GM19328 (cell line): Measurements from ENCODE around the gene PI16.

ENCODE experiments used
- ATAC-seq: cut with Tn5 transposase; IDR thresholded peaks from one replicate; pipeline ENCODE4 v1.9.1; 2021; ENCODE audit warnings: mild to moderate bottlenecking, moderate library complexity; ENCODE audit not compliant: unreplicated experiment

PI16 gene

DNA sequence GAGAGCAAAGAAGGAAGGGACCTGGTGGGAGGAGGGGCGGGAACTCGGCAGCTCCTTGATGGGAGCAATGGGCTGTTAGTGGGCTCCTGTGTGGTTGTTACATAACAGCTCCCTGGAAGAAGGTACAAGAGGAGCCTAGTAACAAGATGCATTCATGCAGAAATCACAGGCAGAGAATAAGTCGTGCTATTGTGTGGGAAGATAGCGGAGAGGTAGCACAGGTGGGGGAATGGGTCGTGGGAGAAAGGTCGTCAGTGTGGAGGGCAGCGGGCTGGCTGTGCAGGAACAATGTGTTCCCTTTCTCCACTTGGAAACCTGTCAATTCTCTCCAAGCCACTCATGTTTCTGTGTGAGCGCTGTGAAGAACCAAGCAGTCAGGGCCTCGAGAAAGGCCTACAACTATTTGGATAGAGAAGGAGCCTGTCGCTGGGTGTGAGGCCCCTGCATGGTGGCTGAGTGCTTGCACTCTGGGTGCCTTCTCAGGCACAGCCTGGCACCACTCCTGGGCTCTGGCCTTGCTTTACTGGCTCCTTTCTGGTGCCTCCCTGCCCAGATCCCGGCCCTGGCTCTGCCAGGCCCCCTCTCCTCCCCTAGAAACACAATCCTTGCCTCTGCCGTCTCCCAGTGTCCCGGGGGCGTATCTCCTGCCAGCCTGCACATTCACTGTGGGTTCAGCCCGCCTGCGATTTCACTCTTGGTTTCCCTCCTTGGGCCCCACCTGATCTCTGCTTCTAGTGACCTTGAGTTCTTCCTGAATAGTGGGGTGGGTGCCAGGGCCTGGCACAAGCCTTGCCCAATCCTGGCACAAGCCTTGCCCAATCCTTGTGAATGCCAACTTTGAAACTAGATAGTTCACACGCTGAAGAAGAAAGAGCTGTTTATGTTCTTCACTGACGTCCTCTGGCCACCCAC, 43.5 kb downstream of the PI16 start:
- ATAC-seq, result no peak

- ATAC-seq, result no peak
Observed at GRCh38 chr6:36998723-36999038, 44.1 kb downstream of the PI16 start.

- ATAC-seq, result no peak
Observed at GRCh38 chr6:36999061-36999750, 44.7 kb downstream of the PI16 start.

GRCh38 chr6:36999751-37000125, 45.2 kb downstream of the PI16 start:
- ATAC-seq, result no peak

DNA sequence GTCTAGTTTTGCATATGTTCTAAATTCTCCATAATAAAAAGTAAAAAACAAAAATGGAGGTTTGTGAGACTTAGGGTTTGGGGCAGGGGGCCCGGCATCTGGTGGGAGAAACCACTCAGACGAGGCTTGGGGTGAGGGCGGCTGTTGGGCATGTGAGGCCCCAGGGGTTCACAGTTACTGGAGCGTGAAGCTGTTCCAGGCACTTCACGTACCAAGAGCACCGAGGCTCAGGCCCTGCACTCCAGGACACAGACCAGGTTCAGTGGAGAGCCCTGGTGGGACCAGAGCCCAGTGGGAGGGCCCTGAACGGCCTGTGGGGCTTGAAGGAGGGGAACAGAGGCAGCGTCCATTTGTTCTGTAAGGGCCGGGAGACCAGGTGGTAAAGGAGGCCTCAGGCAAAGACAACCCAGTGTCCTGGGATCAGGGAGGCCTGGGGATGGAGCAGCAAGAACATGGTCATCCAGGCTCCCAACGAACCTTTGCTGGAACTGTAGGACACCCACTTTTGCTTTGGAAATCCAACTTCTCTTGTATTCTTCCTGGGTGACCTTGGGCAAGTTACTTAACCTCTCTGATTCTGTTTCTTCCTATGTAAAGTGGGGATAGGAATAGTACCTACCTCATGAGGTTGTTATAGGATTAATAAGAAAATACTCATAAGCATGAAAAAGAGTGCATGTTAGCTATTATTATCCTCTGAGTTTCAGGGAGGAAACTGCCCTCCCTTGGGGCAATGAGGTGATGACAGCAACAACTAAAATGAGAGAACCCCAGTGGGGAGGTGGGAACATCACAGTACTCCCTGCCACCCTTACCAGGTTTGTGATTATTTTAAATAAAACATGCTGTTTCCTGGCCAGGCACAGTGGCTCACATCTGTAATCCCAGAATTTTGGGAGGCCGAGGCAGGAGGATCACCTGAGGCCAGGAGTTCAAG, 49.8 kb downstream of the PI16 start:
- ATAC-seq, result no peak

DNA sequence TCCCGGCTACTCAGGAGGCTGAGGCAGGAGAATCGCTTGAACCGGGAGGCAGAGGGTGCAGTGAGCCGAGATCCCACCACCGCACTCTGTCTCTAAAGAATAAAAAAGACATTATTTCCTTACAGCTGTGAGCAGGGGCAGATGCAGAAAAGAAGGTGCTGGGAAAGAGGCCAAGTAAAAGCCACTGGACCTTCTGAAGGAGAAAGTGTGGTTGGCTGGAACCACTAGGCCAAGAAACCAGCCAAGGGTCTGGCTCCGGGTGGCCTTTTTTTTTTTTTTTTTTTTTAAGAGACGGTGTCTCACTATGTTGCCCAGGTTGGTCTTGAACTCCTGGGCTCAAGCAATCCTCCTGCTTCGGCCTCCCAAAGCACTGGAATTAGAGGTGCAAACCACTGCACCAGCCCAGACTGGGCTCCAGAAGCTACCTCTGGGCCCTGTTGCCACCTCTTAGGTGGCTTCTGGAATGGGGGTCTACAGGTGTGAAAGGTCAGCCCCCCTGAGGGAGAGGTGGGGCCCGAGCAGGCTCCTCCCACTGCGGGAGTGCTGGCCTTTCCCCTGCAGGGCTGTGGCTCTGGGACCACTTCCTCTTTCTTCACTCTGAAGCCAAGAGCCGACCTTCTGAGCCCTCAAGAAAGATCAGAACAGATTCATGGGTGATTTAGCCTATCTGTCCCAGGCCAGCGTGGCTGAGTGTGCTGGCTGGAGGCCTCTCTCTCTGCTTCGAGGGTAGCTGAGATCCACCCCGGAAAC, 50.7 kb downstream of the PI16 start, which contains the start of gene FGD2:
TSS of gene FGD2 (plus strand) at position 595 of the 750 bp plus-strand sequence. CDS start 163 bp downstream, outside the sequence.
- ATAC-seq, result no peak

- no peak for ATAC-seq
Observed at GRCh38 chr6:37005827-37006567, 51.5 kb downstream of the PI16 start.

DNA sequence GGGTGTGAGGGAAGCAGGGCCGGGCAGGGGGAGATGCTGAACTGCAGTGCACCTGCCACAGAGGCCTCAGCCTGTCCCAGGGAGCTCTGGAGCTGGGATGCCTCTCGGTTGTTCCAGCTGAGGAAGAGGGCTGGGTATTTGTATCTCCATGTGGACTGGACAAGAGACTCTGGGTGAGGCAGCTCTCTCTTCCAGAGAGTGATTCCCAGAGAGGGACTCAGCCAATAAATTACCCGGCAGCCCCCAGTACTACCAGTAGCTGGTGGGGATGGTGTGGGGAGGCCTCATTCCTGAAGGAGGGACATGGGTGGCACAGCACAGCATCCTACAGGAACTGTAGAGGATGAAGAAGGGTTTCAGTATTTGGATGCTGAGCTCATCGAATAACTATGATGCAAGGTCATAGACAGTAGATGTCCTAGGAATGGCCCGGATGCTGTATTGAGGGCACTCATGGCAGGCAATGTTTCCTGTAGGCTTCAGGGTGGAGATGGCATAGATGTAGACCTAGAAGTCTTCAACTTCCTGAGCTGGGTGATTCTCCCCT, 52.3 kb downstream of the PI16 start:
- ATAC-seq, result no peak

DNA sequence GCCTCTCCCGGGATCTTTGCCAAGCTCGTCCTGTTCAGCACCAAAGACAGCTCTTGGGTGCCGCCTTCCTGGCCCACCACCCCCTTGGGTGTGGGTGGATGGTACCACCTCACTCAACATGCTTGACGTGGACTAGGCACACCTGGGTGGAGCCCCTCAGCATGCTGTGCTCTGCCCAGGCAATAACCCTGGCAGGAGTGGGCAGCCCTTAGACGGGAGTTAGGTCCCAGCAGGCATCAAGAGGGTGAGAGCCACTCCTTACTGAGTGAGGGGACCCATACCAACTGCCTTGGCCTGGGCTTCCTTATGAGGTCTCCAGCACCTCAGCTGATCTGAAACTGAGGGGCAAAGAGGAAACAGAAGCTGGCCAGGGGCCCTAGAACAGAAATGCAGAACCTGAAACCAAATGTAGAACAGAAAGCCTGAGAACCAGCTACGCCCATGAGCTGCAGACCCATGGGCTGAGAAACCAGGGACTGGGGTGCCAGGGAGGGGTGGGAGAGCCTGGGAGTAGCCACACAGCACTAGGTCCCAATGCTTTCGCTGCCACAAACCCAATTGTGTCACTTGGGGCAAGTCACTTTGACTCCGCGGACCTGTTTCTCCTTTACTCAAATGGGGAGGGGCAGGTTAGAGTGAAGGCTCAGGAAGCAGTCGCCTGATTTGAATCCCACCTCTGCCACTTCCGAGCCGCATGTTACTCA, 53.0 kb downstream of the PI16 start:
- ATAC-seq, result no peak

DNA sequence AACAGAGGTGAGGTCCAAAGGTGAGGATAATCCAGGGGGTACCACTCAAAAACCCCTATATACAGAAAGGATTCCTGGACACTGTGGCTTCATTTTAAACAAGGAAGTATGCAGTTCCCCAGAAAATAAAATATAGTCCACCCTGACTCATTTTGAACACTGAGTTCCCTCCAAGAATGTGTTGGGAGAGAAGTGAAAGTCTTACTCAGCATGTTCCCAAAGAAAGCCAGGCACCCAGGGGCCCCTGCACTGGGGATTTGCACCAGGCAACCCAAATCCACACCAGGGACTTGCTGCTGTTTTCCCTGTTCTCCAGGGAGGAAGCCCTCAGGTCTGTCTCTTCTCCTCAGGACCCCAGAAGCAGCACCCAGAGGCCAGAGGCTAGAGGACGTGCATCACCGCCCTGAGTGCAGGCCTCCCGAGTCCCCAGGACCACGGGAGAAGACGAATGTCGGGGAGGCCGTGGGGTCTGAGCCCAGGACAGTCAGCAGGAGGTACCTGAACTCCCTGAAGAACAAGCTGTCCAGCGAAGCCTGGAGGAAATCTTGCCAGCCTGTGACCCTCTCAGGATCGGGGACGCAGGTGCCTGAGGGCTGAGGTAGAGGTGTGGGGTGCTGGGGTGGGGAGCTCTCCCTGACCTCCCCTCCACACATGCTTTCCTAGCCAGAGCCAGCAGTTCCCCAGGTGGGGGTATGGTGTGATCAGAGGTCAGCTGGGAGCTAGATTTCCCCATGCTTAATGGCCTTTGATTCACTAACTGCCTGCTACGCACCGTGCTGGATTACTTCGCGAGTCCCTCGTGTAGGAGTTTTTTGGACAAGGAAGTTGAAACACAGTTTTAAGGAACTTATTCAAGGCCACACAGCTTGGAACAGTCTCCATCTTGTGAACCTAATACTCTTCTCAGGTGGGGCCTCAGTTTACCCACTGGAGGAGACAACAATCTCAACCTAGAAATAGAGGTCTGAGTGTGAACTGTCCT, 54.2 kb downstream of the PI16 start:
- ATAC-seq, result no peak

- no peak for ATAC-seq
Observed at GRCh38 chr6:37010402-37010892, 55.9 kb downstream of the PI16 start.

GRCh38 chr6:37011656-37012378, 57.3 kb downstream of the PI16 start:
- no peak for ATAC-seq

DNA sequence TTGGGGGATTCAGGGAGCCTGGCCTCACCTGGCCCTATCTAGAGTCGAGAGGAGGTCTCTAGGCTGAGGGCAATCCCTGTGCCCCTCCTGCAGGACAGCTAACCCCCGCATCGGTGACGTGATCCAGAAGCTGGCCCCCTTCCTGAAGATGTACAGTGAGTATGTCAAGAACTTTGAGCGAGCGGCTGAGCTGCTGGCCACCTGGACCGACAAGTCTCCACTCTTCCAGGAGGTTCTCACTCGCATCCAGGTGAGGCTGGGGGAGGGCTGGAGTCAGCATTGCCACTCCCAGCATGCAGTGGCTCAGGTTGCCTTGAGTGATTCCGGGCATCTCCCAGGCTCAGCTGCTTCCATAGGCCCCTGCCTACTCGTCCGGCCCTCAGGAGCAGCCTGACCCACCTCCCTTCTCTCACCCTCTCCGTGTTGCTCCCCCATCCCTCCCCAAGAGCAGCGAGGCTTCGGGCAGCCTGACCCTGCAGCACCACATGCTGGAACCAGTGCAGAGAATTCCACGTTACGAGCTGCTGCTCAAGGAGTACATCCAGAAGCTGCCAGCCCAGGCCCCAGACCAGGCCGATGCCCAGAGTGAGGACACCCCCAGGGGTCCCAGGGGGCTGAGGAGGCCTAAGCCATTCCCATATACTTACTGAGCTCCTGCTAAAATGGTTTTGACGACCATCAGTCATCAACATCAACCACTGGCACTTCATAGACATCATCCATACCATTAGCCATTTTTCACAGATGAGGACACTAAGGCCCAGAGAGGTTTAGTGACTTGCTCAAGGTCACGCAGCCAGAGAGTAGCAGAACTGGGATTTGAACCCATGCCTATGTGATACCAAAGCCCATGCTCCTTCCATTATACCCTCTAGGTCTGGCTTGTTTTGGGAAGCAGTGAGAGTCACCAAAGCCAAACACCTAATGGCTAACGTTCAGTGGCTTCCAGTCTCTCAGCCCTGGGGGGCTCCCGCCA, 59.3 kb downstream of the PI16 start:
- ATAC-seq, result no peak
